ENCODE results near the gene SLC12A5.
"Not testable (repeated sequence)": the region's sequence is repeated elsewhere in the genome, so short reads cannot be mapped to it uniquely, and the experiment has no call there.

Gene SLC12A5

GRCh38 chr20:46087161-46087560 lies 58.1 kb downstream of the SLC12A5 start:
- Histone ChIP-seq H3K9me3 (ENCODE audit: low read length) (no peaks in the 10 kb centered on the region), H3K36me3 (ENCODE audit: insufficient read depth, low read length) (no peaks in the 10 kb centered on the region), H3K4me3 (ENCODE audit: low read depth in 1 of 2, low read length in 2 of 2) (no peak overlapping the region), H3K9ac (ENCODE audit: low read length) (no peak overlapping the region), H3K27me3 (ENCODE audit: control insufficient read depth in 1 of 2, insufficient read depth in 2 of 2, low read length in 2 of 2) (no peaks in the 10 kb centered on the region), H3K4me1 (ENCODE audit: insufficient read depth, low read length) (peaks cover 61% of the 10 kb centered on the region), H3K27ac (ENCODE audit: low read depth, low read length) (no peak overlapping the region)

GRCh38 chr20:46088409-46089166 lies 59.6 kb downstream of the SLC12A5 start:
- H3K27me3 ChIP-seq (ENCODE audit: control insufficient read depth in 1 of 2, insufficient read depth in 2 of 2, low read length in 2 of 2), result no peaks in the 10 kb centered on the region
- H3K4me1 ChIP-seq (ENCODE audit: insufficient read depth, low read length), result peaks cover 47% of the 10 kb centered on the region
- peak overlapping the region; percentile 52 to 77 for H3K4me3 ChIP-seq (ENCODE audit: low read depth in 1 of 2, low read length in 2 of 2)
- H3K27ac ChIP-seq (ENCODE audit: low read depth, low read length), result peak overlapping the region; percentile 89
- no peaks in the 10 kb centered on the region for H3K36me3 ChIP-seq (ENCODE audit: insufficient read depth, low read length)
- H3K9me3 ChIP-seq (ENCODE audit: low read length), result no peaks in the 10 kb centered on the region
- peak overlapping the region; percentile 29 for H3K9ac ChIP-seq (ENCODE audit: low read length)

- peak overlapping the region; percentile 89 for H3K27ac ChIP-seq (ENCODE audit: low read depth, low read length)
- peak overlapping the region; percentile 52 to 77 for H3K4me3 ChIP-seq (ENCODE audit: low read depth in 1 of 2, low read length in 2 of 2)
- H3K36me3 ChIP-seq (ENCODE audit: insufficient read depth, low read length), result no peaks in the 10 kb centered on the region
- peak overlapping the region; percentile 29 for H3K9ac ChIP-seq (ENCODE audit: low read length)
- no peaks in the 10 kb centered on the region for H3K9me3 ChIP-seq (ENCODE audit: low read length)
- H3K27me3 ChIP-seq (ENCODE audit: control insufficient read depth in 1 of 2, insufficient read depth in 2 of 2, low read length in 2 of 2), result no peaks in the 10 kb centered on the region
- peaks cover 44% of the 10 kb centered on the region for H3K4me1 ChIP-seq (ENCODE audit: insufficient read depth, low read length)
Observed at GRCh38 chr20:46089167-46089416, 60.1 kb downstream of the SLC12A5 start.

GRCh38 chr20:46089417-46090388 lies 60.7 kb downstream of the SLC12A5 start, which contains the start of gene NCOA5:
NCOA5 (minus strand) TSS chr20:46089962; CDS start chr20:46079424, 10,538 bp downstream.
- Histone ChIP-seq H3K9me3 (ENCODE audit: low read length) (no peaks in the 10 kb centered on the region), H3K27me3 (ENCODE audit: control insufficient read depth in 1 of 2, insufficient read depth in 2 of 2, low read length in 2 of 2) (no peaks in the 10 kb centered on the region), H3K36me3 (ENCODE audit: insufficient read depth, low read length) (no peaks in the 10 kb centered on the region), H3K4me3 (ENCODE audit: low read depth in 1 of 2, low read length in 2 of 2) (peak within 1 kb of the TSS; percentile 52 to 77), H3K27ac (ENCODE audit: low read depth, low read length) (peak within 1 kb of the TSS; percentile 89), H3K4me1 (ENCODE audit: insufficient read depth, low read length) (peaks cover 38% of the 10 kb centered on the region), H3K9ac (ENCODE audit: low read length) (peak within 1 kb of the TSS; percentile 29)

- not testable (repeated sequence) for H3K27me3 ChIP-seq (ENCODE audit: control insufficient read depth in 1 of 2, insufficient read depth in 2 of 2, low read length in 2 of 2); H3K27ac ChIP-seq (ENCODE audit: low read depth, low read length); H3K36me3 ChIP-seq (ENCODE audit: insufficient read depth, low read length); H3K4me3 ChIP-seq (ENCODE audit: low read depth in 1 of 2, low read length in 2 of 2); H3K9ac ChIP-seq (ENCODE audit: low read length); H3K9me3 ChIP-seq (ENCODE audit: low read length)
- H3K4me1 ChIP-seq (ENCODE audit: insufficient read depth, low read length), result peaks cover 16% of the 10 kb centered on the region
Observed at GRCh38 chr20:46091622-46092535, 62.9 kb downstream of the SLC12A5 start.

- H3K27ac ChIP-seq (ENCODE audit: low read depth, low read length), result no peak overlapping the region
- no peaks in the 10 kb centered on the region for H3K27me3 ChIP-seq (ENCODE audit: control insufficient read depth in 1 of 2, insufficient read depth in 2 of 2, low read length in 2 of 2)
- H3K4me1 ChIP-seq (ENCODE audit: insufficient read depth, low read length), result peaks cover under 1% of the 10 kb centered on the region
- H3K9me3 ChIP-seq (ENCODE audit: low read length), result no peaks in the 10 kb centered on the region
- no peak overlapping the region for H3K9ac ChIP-seq (ENCODE audit: low read length)
- H3K4me3 ChIP-seq (ENCODE audit: low read depth in 1 of 2, low read length in 2 of 2), result no peak overlapping the region
- no peaks in the 10 kb centered on the region for H3K36me3 ChIP-seq (ENCODE audit: insufficient read depth, low read length)
Observed at GRCh38 chr20:46093531-46093930, 64.5 kb downstream of the SLC12A5 start.

- Histone ChIP-seq H3K27ac (ENCODE audit: low read depth, low read length) (no peak overlapping the region), H3K9ac (ENCODE audit: low read length) (no peak overlapping the region), H3K9me3 (ENCODE audit: low read length) (peaks cover 3% of the 10 kb centered on the region), H3K4me1 (ENCODE audit: insufficient read depth, low read length) (no peaks in the 10 kb centered on the region), H3K27me3 (ENCODE audit: control insufficient read depth in 1 of 2, insufficient read depth in 2 of 2, low read length in 2 of 2) (peaks cover 0 to 7% of the 10 kb centered on the region in 2 donors), H3K36me3 (ENCODE audit: insufficient read depth, low read length) (no peaks in the 10 kb centered on the region), H3K4me3 (ENCODE audit: low read depth in 1 of 2, low read length in 2 of 2) (no peak overlapping the region)
Observed at GRCh38 chr20:46099491-46100287, 70.7 kb downstream of the SLC12A5 start.

GRCh38 chr20:46100444-46100843 lies 71.4 kb downstream of the SLC12A5 start:
- H3K27ac ChIP-seq (ENCODE audit: low read depth, low read length); H3K36me3 ChIP-seq (ENCODE audit: insufficient read depth, low read length); H3K9ac ChIP-seq (ENCODE audit: low read length); H3K4me3 ChIP-seq (ENCODE audit: low read depth in 1 of 2, low read length in 2 of 2); H3K27me3 ChIP-seq (ENCODE audit: control insufficient read depth in 1 of 2, insufficient read depth in 2 of 2, low read length in 2 of 2); H3K9me3 ChIP-seq (ENCODE audit: low read length); H3K4me1 ChIP-seq (ENCODE audit: insufficient read depth, low read length): not testable (repeated sequence)

- Histone ChIP-seq H3K9ac (ENCODE audit: low read length) (no peak overlapping the region), H3K9me3 (ENCODE audit: low read length) (peaks cover 3% of the 10 kb centered on the region), H3K36me3 (ENCODE audit: insufficient read depth, low read length) (no peaks in the 10 kb centered on the region), H3K27me3 (ENCODE audit: control insufficient read depth in 1 of 2, insufficient read depth in 2 of 2, low read length in 2 of 2) (peaks cover 0 to 7% of the 10 kb centered on the region in 2 donors), H3K4me1 (ENCODE audit: insufficient read depth, low read length) (no peaks in the 10 kb centered on the region), H3K4me3 (ENCODE audit: low read depth in 1 of 2, low read length in 2 of 2) (no peak overlapping the region), H3K27ac (ENCODE audit: low read depth, low read length) (no peak overlapping the region)
Observed at GRCh38 chr20:46100988-46101387, 72.0 kb downstream of the SLC12A5 start.

GRCh38 chr20:46101957-46102356 lies 72.9 kb downstream of the SLC12A5 start:
- no peak overlapping the region for H3K9ac ChIP-seq (ENCODE audit: low read length)
- H3K4me1 ChIP-seq (ENCODE audit: insufficient read depth, low read length), result no peaks in the 10 kb centered on the region
- H3K9me3 ChIP-seq (ENCODE audit: low read length), result peaks cover 3% of the 10 kb centered on the region
- no peak overlapping the region for H3K27ac ChIP-seq (ENCODE audit: low read depth, low read length)
- H3K27me3 ChIP-seq (ENCODE audit: control insufficient read depth in 1 of 2, insufficient read depth in 2 of 2, low read length in 2 of 2), result peaks cover 0 to 7% of the 10 kb centered on the region in 2 donors
- H3K4me3 ChIP-seq (ENCODE audit: low read depth in 1 of 2, low read length in 2 of 2), result no peak overlapping the region
- no peaks in the 10 kb centered on the region for H3K36me3 ChIP-seq (ENCODE audit: insufficient read depth, low read length)

All from muscle layer of colon (tissue), 2 donors.